HTR-8/SVneo (cell line): ENCODE data around the gene PKNOX2.

Experiments
- DNase-seq: peaks from one replicate; pipeline ENCODE4 v3.0.0; 2011; ENCODE audit warnings: low spot score, mixed read lengths; ENCODE audit not compliant: insufficient read length
- FAIRE-seq: peaks from 2 replicates; lab custom pipeline; 2011; peaks lifted over from hg19 to GRCh38; lab: Jason Lieb, UNC

Gene PKNOX2

GRCh38 chr11:125390946-125391345 lies 226.4 kb downstream of the PKNOX2 start:
- peak; percentile 27 for DNase-seq

GRCh38 chr11:125393331-125393730 lies 228.8 kb downstream of the PKNOX2 start:
- FAIRE-seq (no peak), DNase-seq (no peak)

More at GRCh38 chr11:125390946-125391345, 226.4 kb downstream of the PKNOX2 start:
- no peak for FAIRE-seq

- no peak for FAIRE-seq
- DNase-seq, result no peak
Measured at GRCh38 chr11:125394296-125394695, 229.7 kb downstream of the PKNOX2 start.

- FAIRE-seq, result no peak
- no peak for DNase-seq
Measured at GRCh38 chr11:125397421-125397820, 232.9 kb downstream of the PKNOX2 start.

- no peak for FAIRE-seq
Measured at GRCh38 chr11:125398475-125398874, 233.9 kb downstream of the PKNOX2 start.

GRCh38 chr11:125398994-125399640 lies 234.6 kb downstream of the PKNOX2 start:
- FAIRE-seq (no peak), DNase-seq (no peak)

More at GRCh38 chr11:125398475-125398874, 233.9 kb downstream of the PKNOX2 start:
- DNase-seq, result no peak

- no peak for DNase-seq
- no peak for FAIRE-seq
Measured at GRCh38 chr11:125399945-125400344, 235.4 kb downstream of the PKNOX2 start.

GRCh38 chr11:125401235-125401634 lies 236.7 kb downstream of the PKNOX2 start:
- FAIRE-seq (no peak), DNase-seq (no peak)

GRCh38 chr11:125401746-125402145 lies 237.2 kb downstream of the PKNOX2 start:
- DNase-seq (no peak), FAIRE-seq (no peak)

- DNase-seq (peak; percentile 27), FAIRE-seq (no peak)
Measured at GRCh38 chr11:125402435-125402834, 237.9 kb downstream of the PKNOX2 start.

GRCh38 chr11:125404157-125404810 lies 239.7 kb downstream of the PKNOX2 start:
- DNase-seq, result no peak
- FAIRE-seq, result peak; percentile 63

- FAIRE-seq, result no peak
Measured at GRCh38 chr11:125404811-125405790, 240.6 kb downstream of the PKNOX2 start.

GRCh38 chr11:125407046-125407445 lies 242.5 kb downstream of the PKNOX2 start:
- no peak for FAIRE-seq

More at GRCh38 chr11:125404811-125405790, 240.6 kb downstream of the PKNOX2 start:
- DNase-seq, result peak; percentile 69

GRCh38 chr11:125408311-125408711 lies 243.8 kb downstream of the PKNOX2 start:
- no peak for FAIRE-seq
- DNase-seq, result no peak

More at GRCh38 chr11:125407046-125407445, 242.5 kb downstream of the PKNOX2 start:
- no peak for DNase-seq

GRCh38 chr11:125410091-125410490 lies 245.5 kb downstream of the PKNOX2 start:
- FAIRE-seq (no peak), DNase-seq (no peak)

GRCh38 chr11:125412177-125412496 lies 247.6 kb downstream of the PKNOX2 start:
- DNase-seq (no peak), FAIRE-seq (no peak)

- DNase-seq (no peak), FAIRE-seq (no peak)
Measured at GRCh38 chr11:125412509-125412908, 248.0 kb downstream of the PKNOX2 start.

GRCh38 chr11:125413226-125413625 lies 248.7 kb downstream of the PKNOX2 start:
- FAIRE-seq, result no peak

GRCh38 chr11:125414121-125414520 lies 249.6 kb downstream of the PKNOX2 start:
- FAIRE-seq, result no peak
- DNase-seq, result no peak

More at GRCh38 chr11:125413226-125413625, 248.7 kb downstream of the PKNOX2 start:
- no peak for DNase-seq
